Brain microvascular endothelial cell (primary cell): ENCODE measurements around the gene PDZRN3.

Experiments used
- DNase-seq: peaks from one replicate; pipeline ENCODE4 v3.0.0-alpha.2; 2020
- H3K27ac ChIP-seq: fragments of 250-450 bp; sonication (Bioruptor Pico); 2 replicates; pipeline ENCODE4 v1.5.1; 2020; ENCODE audit warnings: mild to moderate bottlenecking, moderate library complexity
- H3K27me3 ChIP-seq: fragments of 250-450 bp; sonication (Bioruptor Pico); replicated peaks from 2 replicates; pipeline ENCODE4 v1.5.1; 2020; ENCODE audit warnings: mild to moderate bottlenecking
- H3K36me3 ChIP-seq: fragments of 250-450 bp; sonication (Bioruptor Pico); replicated peaks from 2 replicates; pipeline ENCODE4 v1.5.1; 2020; ENCODE audit warnings: mild to moderate bottlenecking
- H3K4me3 ChIP-seq: 2 replicates; pipeline ENCODE4 v1.5.1; 2011; ENCODE audit warnings: low read depth, mild to moderate bottlenecking, control low read depth, low read length, moderate library complexity
- in situ Hi-C: cut with HindIII; loops from 2 replicates; pipeline ENCODE4 v1.10.0; 2017; ENCODE audit warnings: low sequenced_read_pairs, low pct_ligation_motif_present
- TF ChIP-seq, protein P1 (sequence below): IDR thresholded peaks from 2 replicates; pipeline ENCODE4 v1.5.1; 2011; ENCODE audit warnings: low read depth, mild to moderate bottlenecking, moderate library complexity, low read length, control low read depth, inconsistent platforms; ENCODE audit errors: missing control alignments

Gene PDZRN3

GRCh38 chr3:73394240-73394639 lies 230.5 kb downstream of the PDZRN3 start:
- DNase-seq, result no peak
- no peaks in the 10 kb centered on the region for H3K27me3 ChIP-seq
- H3K4me3 ChIP-seq, result no peak overlapping the region
- in situ Hi-C loops, result no loop called here
- no peak overlapping the region for H3K27ac ChIP-seq
- no peaks in the 10 kb centered on the region for H3K36me3 ChIP-seq
- TF ChIP-seq, protein P1, sequence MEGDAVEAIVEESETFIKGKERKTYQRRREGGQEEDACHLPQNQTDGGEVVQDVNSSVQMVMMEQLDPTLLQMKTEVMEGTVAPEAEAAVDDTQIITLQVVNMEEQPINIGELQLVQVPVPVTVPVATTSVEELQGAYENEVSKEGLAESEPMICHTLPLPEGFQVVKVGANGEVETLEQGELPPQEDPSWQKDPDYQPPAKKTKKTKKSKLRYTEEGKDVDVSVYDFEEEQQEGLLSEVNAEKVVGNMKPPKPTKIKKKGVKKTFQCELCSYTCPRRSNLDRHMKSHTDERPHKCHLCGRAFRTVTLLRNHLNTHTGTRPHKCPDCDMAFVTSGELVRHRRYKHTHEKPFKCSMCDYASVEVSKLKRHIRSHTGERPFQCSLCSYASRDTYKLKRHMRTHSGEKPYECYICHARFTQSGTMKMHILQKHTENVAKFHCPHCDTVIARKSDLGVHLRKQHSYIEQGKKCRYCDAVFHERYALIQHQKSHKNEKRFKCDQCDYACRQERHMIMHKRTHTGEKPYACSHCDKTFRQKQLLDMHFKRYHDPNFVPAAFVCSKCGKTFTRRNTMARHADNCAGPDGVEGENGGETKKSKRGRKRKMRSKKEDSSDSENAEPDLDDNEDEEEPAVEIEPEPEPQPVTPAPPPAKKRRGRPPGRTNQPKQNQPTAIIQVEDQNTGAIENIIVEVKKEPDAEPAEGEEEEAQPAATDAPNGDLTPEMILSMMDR, result no peak

GRCh38 chr3:73393005-73393404 lies 231.7 kb downstream of the PDZRN3 start:
- in situ Hi-C loops, result no loop called here
- H3K36me3 ChIP-seq, result no peaks in the 10 kb centered on the region
- H3K27ac ChIP-seq, result no peak overlapping the region
- no peak for DNase-seq
- TF ChIP-seq, protein P1, result no peak
- H3K27me3 ChIP-seq, result no peaks in the 10 kb centered on the region
- no peak overlapping the region for H3K4me3 ChIP-seq

- in situ Hi-C loops, result no loop called here
- Histone ChIP-seq H3K27me3 (no peaks in the 10 kb centered on the region), H3K27ac (no peak overlapping the region), H3K36me3 (no peaks in the 10 kb centered on the region), H3K4me3 (no peak overlapping the region)
- DNase-seq, result no peak
- TF ChIP-seq, protein P1, result no peak
These were observed 232.8 kb downstream of the PDZRN3 start for GRCh38 chr3:73391984-73392383.

DNA sequence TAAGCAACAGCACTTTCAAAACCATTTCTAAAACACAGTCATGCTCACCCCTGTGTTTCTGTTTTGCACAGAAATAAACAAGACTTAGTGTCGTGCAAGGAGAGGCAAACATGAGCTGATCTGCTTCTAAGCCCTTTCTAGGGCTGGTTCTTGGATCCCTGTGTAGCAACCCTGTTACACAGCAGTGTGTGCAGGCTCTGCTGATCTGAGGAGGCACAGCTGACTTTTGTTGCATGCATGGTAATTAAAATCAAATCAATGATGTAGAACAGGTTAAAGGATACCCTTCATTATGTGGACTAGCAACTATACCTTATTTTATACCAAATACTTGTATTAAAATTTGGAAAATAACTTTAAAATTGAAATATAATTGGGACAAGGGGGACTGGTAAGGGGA lies 234.8 kb downstream of the PDZRN3 start:
- TF ChIP-seq, protein P1, result no peak
- Histone ChIP-seq H3K4me3 (no peak overlapping the region), H3K27me3 (no peaks in the 10 kb centered on the region), H3K27ac (no peak overlapping the region), H3K36me3 (no peaks in the 10 kb centered on the region)
- DNase-seq, result no peak
- in situ Hi-C loops, result no loop called here

GRCh38 chr3:73389117-73389813 lies 235.5 kb downstream of the PDZRN3 start:
- H3K4me3 ChIP-seq, result no peak overlapping the region
- in situ Hi-C loops, result no loop called here
- TF ChIP-seq, protein P1, result no peak

GRCh38 chr3:73385568-73385967 lies 239.2 kb downstream of the PDZRN3 start:
- in situ Hi-C loops, result no loop called here
- Histone ChIP-seq H3K27ac (no peak overlapping the region), H3K4me3 (no peak overlapping the region), H3K36me3 (no peaks in the 10 kb centered on the region), H3K27me3 (no peaks in the 10 kb centered on the region)
- no peak for DNase-seq
- TF ChIP-seq, protein P1, result no peak

More at GRCh38 chr3:73389117-73389813, 235.5 kb downstream of the PDZRN3 start:
- Histone ChIP-seq H3K27ac (no peak overlapping the region), H3K36me3 (no peaks in the 10 kb centered on the region), H3K27me3 (no peaks in the 10 kb centered on the region)
- no peak for DNase-seq
